Measurements from ENCODE around the gene FAM43B.

- TF ChIP-seq POLR2AphosphoS5 (IDR thresholded peaks at IDR 0.05; ENCODE audit: low read depth, low read length) (no peak), POLR2A (IDR thresholded peaks at IDR 0.05; ENCODE audit: low read depth, low read length) (no peak), TAF1 (IDR thresholded peaks at IDR 0.05; ENCODE audit: low read depth, low read length) (no peak), SPI1 (IDR thresholded peaks at IDR 0.05; ENCODE audit: low read depth, low read length) (no peak), POU2F2 (IDR thresholded peaks at IDR 0.05; ENCODE audit: low read depth, low read length) (no peak)
Observed at GRCh38 chr1:20589331-20590278, 37.2 kb downstream of the FAM43B start.
